OCI-M1 (cell line): ENCODE results near the gene LYL1.

Source experiments
- DNase-seq: peaks from one replicate; lab custom pipeline; 2025; lab: John Stamatoyannopoulos, UW

Gene LYL1

GRCh38 chr19:13073263-13073662, 29.4 kb downstream of the LYL1 start:
- DNase-seq, result no peak

- no peak for DNase-seq
These were observed 30.3 kb downstream of the LYL1 start for GRCh38 chr19:13072188-13072908.

- DNase-seq, result no peak
These were observed 31.0 kb downstream of the LYL1 start for GRCh38 chr19:13071444-13072187.

DNA sequence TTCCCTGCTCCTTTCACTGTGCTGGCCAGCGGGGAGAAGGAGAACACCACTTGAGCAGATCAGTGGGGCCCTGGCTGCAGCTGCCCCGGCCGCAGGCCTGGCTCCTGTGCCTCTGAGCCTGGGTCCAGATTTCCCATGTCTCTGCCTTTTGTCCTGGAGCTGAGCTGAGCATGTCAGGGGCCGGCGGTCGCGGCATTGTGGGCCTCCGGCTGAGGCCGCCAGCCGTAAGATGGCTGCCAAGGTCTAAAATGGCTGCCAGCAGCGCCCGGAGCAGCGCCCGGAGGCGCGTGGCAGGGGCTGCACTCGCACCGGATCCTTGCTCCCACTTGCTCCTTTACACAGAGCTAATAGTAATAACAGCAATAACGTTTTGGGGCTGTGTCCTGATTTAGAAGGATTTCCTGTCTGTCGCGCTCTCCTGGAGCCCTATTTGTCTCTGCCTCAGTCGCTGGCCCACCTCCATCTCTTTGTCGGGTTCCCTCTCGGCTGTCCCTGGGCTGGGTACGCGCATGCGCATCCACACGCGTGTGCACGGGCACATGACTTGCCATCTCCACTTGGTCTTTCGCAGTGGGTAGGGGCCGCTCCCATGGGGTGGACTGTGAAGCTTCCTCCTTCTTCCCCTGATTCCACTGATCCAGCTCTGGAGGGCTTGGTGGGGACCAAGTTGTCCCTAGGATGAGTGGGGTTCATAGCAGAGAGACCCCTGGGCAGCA, 32.1 kb downstream of the LYL1 start:
- no peak for DNase-seq

DNA sequence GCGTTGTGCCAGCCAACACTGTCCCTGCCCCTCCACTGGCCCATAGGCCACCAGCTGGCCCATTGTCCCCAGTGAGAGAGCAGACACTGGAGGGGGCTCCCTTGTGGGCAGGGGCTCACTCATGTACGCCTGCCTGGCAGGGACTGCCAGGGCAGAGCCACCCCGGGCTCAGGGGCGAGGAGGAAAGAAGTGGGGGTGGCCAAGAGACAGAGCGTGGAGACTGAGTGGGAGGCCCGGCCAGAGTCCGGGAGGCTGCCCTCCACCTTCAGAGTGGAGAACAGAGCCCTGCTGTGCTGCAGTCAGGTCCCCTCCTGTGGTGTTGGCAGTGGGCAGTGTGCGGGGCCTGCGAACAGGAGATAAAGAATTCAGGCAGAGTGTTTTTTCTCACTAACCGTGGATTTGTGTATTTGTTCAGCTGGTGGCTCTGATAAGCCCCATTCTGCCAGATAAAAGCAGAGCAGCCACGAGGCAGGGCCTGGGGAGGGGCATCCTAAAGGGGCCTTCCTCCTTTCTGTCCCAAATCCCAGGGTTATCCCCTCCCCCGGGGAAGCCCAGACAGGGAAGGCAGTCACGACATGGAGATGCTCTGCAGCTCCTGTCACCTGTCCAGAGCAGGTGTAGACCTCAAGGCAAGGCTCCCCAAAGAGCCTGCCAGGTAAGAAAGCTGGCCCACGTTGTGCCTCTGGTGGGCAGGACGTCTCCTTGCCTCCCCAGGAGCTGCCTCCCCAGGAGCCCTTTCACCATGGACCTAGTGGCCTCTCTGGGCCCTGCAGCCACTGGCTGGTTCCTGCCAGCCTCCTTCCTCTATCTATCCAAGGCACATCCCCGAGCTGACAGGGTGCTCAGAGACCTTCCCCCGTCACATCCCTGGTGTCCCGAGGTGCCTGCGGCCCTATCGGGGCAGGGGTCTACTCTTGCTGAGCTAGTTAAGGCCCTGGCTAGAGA, 33.0 kb downstream of the LYL1 start:
- DNase-seq, result peak; percentile 93

DNA sequence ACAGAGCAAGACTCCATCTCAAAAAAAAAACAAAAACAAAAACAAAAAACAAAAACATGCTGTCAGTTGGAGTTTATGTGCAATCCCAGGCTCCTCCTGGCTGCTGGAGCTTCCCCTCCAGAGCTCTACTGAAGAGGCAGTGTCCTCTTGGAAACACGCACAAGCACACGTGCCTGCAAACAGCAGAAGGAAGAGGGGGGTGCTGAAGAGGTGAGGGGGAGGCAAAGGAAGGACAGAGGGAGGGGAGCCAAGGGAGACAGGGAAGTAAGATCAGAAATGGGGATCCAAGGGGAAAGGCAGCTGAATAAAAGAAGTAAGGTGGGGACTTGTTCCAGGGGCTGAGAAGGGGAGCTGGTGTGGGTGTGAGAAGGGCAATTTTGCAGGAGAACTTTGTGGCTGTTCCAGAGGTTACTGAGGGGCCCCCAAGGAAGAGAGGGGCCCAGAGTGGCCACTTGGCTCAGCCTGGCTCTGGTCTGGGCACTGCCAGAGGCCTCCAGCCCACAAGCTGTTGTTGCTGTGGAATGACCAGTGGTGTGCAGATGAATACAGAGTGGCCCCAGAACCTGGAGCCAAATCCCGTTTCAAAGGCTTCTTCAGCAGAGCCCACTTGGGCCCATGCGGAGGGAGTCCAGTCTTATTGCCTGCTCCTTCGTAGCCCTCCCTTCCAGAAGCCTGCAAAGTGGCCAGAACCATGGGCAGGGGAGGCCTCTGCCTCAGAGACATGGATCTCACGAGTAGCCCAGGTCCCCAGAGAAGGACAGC, 34.4 kb downstream of the LYL1 start:
- peak; percentile 24 for DNase-seq

- DNase-seq, result no peak
These were observed 35.5 kb downstream of the LYL1 start for GRCh38 chr19:13066933-13067807.

GRCh38 chr19:13066226-13066625, 36.4 kb downstream of the LYL1 start:
- peak; percentile 35 for DNase-seq

DNA sequence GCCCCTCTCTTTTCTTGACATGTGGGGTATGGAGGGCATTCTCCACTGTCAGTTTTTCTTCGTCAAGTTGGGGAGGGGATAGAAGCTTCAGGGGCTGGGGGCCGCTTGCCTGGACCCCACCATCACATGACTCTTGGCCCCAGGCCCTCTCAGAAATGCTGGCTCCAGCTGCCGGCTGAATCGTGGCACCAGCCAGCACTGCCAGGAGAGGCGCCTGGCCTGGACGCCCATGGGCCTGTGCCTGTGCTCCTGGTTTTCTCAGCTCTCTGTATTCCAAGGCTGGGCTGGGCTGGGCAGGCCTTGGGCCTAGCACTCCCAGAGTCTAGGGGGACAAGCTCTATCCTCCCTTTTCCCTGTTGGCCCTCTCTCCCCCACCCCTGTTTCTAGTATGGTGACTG, 38.6 kb downstream of the LYL1 start:
- DNase-seq, result no peak

- no peak for DNase-seq
These were observed 39.1 kb downstream of the LYL1 start for GRCh38 chr19:13063461-13064091.

GRCh38 chr19:13062317-13062716, 40.3 kb downstream of the LYL1 start:
- DNase-seq, result no peak

DNA sequence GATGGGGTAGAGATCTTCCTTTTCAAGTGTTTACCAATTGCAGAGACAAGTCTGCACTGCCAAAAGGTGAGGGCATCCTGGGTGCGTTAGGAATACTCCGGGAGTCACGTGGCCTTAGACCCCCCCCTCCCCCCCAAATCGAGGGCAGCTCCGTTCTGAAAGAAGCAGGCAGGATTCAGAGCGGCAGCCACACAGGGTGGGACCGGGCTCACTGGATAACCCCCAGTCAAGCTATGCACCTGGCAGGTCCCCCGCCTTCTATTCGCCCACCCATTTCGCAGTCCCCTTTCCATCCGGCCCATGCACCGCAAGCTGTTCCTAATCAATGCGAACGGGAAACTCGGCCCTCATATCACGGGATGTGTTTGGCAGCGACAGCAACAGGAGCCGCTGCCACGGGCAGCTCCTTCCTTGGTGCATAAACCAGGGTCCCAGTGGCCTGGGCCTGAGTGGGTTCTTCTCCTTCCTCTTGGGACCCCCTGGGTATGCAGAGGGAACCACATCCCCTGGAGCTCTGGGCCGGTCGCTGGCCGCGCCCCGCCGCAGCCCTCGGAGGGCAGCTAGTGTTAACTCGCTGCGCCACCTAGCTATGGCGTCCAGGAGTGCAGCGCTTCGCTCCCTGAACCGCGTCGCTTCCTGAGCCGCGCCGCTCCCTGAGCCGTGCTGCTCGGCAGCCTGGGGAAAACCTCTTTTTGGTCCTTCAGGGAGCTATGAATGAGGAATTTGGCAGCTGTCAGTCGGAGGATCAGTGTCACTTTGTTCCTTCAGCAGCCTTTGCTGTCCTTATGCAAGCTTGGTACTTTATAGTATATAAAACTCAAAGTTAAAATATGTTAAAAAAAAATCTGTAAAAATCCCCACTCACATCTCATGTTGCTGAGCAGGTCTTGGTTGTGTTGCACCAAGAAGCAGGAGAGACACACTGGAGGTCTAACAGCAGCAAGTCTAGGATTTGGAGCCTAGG, 41.4 kb downstream of the LYL1 start:
- DNase-seq, result peak; percentile 86

DNA sequence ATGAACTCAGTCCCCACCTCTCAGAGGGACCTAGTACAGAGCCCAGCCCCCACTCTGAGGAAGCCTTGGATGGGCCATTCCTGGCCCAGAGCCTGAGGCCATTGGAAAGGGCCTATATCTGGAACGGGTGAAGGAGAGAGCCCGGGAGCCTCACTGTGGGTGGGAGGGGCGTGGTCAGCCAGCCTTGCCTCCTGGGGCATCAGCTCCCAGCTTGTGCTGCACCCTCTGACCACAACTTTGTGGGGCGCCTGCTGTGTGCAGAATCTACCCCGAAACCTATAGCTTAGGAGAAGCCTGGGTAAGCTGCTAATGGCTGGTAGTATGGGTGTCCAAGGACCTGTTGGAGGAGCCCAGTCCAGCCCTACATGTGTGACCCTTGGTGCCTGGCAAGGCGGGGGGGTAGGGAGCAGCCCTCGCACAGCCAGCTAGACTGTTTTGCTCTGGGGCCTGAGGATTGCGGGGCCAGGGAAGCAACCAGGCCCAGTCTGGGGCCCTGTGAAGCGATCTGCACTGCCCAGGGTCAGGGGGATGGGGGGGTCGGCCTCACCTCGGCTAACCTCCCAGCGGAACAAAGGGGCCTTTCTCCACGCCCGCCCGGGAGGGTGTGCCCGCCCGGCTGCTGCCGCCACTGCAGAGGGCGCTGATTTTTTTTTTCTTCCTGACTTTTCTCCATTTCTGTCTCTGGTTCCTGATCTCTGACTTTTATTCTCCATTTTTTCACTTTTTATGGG, 42.3 kb downstream of the LYL1 start:
- DNase-seq, result peak; percentile 58

DNA sequence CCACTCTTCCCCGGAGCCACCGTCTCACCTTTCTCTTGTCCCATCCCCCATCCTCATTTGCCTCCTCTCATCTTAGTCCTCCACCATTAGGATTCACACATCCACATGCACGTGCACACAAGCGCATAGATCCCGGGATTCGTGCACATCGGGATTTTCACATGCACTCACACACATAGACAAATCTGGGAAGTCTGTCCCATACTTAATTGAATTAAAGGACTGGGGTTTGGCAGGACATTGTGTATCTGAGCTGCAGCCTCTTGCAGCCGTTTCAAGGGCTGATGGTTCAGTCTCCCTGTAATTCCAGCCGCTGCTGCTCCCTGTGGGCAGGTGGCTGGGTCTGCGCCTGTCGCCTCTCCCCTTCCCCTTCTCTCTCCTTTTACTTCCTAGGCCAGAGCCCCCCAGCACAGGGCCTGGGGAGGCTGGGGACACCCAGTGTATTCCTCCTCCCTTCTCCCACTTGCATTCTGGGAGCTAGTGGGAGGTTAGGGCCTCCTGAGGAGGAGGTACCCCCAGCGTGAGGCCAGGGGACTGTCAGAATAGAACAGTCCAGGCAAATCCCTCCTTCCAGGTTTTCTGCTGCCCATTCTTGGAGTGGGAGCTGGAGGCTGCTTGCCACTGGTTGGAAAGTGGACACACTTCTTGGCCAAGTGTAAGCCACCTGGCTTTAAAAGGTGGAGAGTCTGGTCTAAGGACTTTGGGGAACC, 43.6 kb downstream of the LYL1 start:
- no peak for DNase-seq

DNA sequence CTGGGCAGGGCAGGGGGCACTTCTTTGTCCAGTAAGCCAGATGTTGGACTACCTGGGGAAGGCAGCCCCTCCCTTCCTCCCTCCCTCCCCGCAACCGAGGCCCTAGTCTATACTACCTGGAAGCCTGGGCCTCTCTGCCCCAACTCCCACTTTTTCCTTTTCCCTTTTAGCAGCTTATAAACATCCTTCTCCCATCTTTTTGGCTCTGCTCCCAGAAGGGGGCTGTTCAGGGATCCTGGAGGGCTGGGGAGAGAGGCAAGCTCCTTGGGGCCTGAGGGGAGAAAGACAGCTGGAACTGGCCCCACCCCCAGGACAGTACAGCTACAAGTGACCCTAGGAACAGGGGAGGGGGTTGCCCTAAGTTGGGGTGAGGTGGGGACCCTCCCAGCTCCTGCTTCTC, 44.9 kb downstream of the LYL1 start:
- no peak for DNase-seq

GRCh38 chr19:13057147-13057572, 45.5 kb downstream of the LYL1 start:
- no peak for DNase-seq

DNA sequence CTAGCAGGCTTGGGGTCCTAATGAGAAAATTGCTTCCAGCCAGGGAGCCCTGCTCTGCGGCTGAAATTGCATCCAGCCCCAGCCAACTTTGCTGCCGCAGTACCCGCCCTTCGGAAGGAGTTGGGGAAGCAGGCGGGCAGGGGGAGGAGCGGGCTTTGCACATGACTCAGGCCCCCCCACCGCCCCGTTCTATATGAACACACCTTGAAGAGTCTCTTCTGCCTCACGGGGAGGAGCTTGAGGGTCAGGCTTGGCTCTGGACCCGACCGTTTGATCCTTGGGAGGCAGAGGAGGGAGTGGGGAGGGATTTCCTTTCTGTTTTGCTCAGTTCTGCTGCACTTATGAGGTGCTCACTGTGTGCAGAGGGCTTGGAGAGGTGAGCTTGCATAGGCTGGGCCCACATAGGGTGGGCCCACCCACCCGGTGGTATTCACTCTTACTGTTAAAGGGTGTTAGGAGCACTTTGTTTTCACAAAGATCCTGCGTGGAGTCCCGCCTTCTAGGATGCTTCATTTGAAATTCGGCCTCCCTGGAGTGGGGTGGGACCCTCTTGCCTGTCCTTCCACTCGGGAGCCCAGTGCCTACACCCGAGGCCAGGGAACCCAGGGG, 46.5 kb downstream of the LYL1 start:
- no peak for DNase-seq
